NCI-H2081 treated with DMSO at 0.1 percent for 48 hours (cell line): ENCODE data around the gene AADACL4.
"Not testable (repeated sequence)": the region's sequence is repeated elsewhere in the genome, so short reads cannot be mapped to it uniquely, and the experiment has no call there.

Experiments
- DNase-seq: peaks from one replicate; lab custom pipeline; 2025; lab: John Stamatoyannopoulos, UW

AADACL4 gene

DNA sequence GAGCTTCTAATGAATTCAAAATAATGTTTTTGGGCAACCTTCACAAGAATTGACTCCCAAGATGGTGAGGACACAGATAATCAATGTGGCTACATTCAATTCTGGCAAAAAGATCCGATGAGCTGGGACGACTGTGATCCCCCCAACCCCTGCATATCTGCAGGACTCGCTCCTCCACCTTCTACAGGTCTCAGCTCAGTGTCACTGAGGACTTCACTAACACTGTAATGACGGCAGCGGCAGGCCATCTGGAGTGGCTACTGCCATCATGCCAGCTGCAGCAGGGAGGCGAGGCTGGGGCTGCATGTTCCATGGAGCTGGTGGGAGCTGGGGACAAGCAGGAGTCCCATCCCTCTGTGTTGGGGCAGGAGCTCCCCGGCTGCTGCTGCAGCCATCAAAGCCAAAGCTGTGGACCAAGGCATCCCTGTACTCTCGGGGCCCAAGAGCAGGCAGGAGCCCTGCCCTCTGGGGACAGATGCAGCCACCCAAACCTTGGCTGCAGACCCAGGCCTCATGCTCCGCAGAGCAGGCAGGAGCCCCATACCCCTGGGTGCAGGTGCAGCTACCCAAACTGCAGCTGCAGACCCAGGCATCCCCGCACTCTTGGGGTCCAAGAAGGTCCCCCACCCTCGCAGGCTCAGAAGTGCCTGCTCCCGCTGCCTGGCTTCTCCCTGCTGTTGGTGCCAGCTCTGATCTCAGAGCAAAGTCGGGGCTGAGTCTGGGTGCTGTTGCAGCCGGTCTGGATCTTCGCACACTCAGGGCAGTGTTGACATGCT lies 13.7 kb upstream of the AADACL4 start:
- no peak for DNase-seq

DNA sequence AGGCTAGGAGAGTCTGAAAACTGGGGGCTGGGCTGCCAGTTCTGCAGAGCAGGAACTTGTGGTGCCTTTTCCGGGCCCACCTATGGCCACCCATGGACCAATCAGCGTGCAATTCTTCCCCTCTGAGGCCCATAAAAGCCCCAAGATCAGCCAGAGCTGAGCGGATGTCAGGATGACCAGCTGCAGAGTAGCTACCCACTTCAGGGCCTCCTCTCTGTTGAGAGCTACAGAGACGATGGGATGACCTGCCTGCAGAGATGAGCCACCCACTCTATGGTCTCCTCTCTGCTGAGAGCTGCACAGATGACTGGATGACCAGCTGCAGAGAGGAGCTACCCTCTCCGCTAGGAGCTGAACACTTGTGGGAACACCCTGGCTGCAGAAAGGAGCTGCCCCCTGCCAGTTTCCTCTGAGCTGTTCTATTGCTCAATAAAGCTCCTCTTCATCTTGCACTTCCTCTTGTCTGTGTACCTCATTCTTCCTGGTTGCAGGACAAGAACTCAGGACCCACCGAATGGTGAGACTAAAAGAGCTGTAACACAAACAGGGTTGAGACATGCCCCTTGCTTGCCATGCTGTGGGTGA lies 12.8 kb upstream of the AADACL4 start:
- no peak for DNase-seq

DNA sequence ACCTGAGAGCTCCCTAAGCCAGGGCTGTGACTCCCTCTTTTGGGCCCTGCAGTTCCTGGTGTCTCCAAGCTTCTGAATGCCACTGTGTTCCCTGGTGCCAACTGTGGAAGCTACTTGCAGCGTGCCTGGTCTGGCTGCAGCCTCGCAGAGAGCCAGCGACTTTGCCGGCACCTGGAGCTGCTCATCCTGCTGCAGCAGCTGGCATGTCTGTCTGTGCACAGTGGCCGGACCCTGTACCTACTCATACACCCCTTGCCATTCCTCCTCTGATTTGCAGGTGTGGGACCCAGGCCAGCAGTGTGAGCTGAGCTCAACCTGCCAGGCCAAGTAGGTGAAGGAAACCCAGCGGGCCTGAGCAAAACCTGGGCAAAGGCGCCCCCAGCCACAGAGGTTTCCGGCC lies 12.3 kb upstream of the AADACL4 start:
- DNase-seq = no peak

DNA sequence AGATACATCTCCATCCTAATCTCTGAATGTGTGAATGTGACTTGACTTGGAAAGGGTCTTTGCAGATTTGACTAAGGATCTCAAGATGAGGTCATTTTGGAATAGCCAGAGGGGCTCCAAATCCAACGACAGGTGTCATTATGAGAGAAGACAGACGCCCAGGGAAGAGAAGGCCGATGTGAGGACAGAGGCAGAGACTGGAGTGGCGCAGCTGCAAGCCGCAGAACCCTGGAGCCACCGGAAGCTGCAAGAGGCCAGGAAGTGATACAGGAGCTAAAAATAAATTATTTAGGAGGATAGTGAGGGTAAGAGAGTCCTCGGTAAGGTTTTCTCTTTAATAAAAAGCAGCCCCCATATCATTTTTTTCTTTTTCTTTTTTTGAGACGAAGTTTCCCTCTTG lies 9.7 kb upstream of the AADACL4 start:
- DNase-seq = no peak

GRCh38 chr1:12634696-12635202 lies 9.1 kb upstream of the AADACL4 start:
- DNase-seq = no peak

DNA sequence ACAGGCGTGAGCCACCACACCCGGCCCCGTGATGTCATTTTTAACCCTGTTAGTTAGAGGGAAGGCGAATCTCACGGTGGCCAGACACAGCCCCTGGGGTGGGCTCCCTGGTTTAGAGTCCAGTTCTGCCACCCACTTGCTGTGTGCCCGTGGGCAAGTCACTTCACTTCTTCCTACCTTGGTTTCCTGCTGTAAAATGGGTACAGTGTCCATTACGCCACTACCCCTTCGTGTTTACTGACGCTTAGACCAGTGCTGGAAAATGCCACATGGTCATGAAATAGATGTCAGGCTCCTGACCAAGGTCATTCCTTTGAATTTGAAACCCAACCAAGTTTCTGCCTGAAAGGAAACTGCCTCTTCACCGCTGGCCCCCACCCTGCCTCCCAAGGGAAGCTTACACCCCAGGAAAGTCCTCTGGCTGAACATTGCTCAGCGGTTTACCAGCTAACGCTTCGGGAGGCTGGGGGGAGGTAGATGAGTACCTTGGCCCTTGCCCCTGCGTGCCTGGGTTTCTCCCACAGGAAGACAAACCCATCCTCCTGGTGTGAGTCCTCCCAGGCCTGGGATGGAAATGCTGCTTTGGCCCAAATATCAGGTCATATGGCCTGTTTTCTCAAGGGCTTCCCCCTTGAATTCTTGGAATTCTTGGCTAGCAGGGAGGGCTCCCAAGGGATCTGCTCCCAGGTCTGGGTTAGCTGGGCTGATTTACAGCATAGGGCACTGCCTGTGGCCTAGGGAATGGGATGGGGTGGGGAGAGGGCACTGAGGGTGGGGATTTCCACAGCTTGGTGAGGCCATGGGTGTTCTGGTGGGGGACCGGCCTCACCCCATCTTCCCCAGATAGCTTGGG lies 7.6 kb upstream of the AADACL4 start:
- no peak for DNase-seq

DNA sequence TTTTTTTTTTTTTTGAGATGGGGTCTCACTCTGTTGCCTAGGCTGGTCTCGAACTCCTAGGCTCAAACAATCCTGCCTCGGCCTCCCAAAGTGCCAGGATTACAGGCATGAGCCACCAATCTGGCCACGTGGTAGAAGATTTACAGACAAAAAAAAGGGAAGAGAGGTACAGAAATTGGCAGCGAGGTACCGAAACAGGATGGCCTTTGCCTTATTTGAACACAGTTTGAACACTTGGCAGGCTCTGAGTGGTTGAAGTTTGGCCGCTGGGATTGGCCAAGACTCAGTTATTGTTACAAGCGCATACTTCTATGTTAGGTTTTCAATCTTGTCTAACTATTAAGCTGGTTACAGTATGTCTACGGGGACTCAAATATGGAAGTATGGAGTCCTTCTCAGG lies 6.2 kb upstream of the AADACL4 start:
- DNase-seq = no peak

DNA sequence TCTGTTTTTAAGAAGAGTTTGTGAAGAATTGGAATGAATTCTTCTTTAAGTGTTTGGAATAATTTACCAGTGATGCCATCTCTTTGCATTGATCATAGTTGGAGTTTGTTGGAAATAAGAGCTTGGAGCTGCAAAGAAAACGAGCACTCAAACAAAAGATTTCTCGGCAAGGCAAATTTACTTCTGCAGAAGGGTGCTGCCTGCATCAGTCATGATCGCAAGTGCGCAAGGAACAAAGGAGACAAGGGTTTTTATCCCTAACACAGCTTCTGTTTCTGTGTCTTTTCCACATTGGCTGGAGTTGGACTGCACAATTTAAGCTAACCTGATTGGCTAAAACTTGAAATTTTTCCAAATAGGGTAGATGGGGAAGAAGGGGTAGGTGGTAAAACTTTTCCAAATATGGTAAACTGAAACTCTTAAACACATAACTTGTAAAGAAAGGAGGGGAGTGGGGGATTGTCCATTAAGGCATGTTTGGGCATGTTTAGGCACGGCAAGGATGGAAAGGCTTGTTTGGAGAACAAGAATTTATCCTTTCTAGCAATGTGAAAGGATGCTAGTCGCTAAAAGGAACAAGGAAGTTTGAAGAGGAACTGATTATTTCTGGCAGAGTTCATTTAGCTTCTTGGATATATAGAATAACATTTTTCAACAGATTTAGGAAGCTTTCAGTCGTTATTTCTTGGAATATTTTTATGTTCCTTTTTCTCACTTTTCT lies 3.5 kb upstream of the AADACL4 start:
- DNase-seq = no peak

- no peak for DNase-seq
Measured at GRCh38 chr1:12640958-12641272, 3.0 kb upstream of the AADACL4 start.

DNA sequence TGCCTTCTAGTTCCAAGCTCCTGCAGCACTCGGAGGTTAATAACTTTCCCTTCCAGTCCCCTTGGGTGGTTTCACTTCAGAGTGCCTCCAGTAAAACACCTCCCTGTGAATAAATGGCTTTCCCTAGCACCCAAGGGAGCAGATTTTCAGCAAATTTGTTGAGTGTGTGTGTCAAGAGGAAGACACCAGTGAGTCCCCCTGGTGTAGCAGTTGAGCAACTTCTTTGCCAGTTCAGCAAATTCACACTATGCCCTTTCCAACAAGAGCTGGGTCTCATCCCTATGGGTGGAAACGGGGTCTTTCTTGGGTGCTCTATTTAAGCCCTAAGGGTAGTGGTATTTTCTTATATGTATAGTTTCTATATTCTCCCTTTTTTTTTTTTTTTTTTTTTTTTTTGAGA lies 806 bp upstream of the AADACL4 start:
- no peak for DNase-seq

- no peak for DNase-seq
Measured at GRCh38 chr1:12644237-12644636, 352 bp downstream of the AADACL4 start.

GRCh38 chr1:12644829-12645228 lies 944 bp downstream of the AADACL4 start:
- no peak for DNase-seq

DNA sequence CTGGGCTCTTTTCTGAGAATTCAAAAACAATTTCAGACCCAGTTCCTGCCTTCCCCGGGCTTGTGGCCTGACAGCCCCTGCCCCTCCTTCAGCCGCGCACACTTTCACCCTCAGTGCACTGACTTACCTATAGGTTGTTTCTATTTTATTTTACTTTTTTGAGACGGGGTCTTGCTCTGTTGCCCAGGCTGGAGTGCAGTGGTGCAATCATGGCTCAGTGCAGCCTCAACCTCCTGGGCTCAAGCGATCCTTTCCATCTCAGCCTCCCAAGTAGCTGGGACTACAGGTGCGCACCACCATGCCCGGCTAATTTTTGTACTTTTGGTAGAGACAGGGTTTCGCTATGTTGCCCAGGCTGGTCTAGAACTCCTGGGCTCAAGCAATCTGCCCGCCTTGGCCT lies 1.5 kb downstream of the AADACL4 start:
- not testable (repeated sequence) for DNase-seq

DNA sequence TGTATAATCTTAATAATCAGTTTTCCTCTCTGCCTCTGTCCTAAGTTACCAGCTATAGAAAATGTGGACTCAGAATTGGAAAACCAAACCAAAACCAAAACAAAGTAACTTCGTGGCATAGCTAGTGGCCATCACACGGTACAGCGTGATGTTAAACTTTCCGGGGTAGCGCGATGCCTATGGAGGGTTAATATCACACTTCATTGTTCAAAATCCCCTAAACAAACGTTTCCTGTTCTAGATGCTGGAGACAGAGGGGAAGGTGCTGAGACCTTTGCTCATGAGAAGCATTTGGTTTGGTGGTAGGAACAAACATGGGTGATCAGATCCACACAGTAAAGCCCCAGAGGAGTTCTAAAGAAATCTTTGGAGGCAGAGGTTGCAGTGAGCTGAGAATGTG lies 4.9 kb downstream of the AADACL4 start:
- DNase-seq = no peak

DNA sequence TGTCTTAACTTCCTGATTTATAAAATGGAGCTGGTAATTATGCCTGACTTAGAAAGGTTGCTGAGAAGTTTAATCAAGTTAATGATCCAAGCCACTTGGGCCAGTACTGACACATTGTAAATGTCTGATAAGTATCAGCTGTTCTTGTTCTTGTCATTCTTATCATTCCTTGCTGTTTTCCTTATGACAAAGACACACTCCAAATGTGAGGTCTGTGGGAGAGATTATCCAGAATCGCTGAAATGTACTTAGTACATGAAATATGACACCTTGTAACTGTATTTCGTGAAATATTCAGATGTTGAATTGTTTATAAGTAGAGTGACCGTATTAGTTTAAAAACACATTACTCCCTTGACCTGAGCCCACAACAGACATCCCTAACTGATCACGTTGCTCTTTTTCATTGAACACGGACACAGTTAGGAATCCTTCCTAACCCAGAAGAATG lies 6.1 kb downstream of the AADACL4 start:
- DNase-seq = no peak

DNA sequence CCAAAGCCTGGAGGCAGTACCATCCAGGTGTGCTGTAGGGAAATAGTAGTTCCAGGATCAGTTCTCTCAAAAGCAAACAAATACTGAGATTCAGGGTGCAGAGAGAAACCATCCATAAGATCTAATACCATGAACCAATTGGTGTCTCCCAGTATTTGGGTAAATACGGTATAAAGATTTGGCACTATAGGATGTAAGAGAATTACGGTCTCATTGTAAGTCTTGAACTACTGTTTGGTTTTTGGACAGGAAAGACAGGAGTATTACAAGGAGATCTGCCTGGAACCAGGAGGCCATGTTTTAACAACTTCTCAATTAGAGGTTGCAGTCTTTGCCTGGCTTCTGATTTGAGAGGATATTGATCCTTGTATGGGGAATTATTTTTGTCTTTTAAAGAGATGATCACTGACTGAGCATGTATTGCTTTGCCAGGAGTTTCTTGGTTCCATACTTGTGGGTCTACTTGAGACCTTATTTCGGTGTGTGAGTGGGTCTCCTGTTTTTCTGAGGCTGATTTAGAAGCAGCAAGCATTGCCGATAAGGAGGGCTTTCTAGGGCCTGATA lies 10.2 kb downstream of the AADACL4 start:
- no peak for DNase-seq

DNA sequence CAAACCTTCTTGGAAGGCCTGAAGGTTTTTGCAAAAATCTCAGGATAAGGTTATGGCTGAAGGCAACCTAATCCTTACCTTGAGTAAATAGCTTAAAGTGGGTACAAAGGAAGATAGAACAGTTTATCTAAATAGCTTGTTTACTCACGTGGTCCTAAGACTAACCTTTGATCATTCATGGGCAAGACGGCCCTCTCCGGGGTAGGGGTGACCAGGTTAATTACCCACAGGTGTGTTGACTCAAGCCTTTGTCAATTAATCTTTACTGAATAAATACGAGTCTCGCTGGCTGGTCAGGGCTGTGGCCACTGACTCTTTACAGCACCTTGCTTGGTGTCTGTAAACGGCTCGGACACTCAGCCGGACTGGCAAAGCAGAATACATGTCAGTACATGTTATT lies 10.8 kb downstream of the AADACL4 start:
- DNase-seq = no peak

DNA sequence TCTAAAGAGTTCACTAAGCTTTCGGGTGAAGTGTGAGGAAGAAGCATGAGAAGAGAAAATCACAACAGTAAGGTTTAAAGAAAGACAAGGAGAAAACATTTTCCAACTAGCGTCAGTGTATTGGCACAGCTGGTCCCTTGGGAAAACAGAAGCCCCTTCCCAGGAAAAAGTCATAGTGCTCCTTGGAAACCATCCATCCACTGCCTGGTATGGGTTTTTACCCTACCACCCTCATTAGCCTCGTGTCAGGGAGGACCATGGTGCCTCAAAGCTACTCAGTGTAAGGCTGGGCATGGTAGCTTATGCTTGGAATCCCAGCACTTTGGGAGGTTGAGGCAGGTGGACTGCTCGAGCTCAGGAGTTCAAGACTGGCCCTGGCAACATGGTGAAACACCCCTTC lies 12.7 kb downstream of the AADACL4 start:
- DNase-seq = no peak

GRCh38 chr1:12657060-12657884 lies 13.4 kb downstream of the AADACL4 start:
- no peak for DNase-seq

DNA sequence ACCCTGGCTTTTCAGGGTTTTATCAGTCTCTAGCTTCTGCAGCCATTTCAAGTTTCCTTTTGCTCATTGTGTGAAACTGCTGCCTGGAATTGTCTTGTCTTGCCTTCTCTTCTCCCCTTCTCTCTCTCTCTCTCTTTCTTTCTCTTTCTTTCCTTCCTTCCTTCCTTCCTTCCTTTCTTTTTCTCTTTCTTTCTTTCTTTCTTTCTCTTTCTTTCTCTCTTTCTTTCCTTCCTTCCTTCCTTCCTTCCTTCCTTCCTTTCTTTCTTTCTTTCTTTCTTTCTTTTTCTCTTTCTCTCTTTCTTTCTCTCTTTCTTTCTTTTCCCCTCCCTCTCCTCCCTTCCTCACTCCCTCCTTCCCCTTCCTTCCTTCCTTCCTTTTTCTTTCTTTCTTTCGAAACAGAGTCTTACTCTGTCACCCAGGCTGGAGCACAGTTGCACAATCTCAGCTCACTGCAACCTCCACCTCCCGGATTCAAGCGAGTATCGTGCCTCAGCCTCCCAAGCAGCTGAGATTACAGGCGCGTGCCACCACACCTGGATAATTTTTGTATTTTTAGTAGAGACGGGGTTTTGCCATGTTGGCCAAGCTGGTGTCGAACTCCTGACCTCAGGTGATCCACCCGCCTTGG lies 14.1 kb downstream of the AADACL4 start:
- DNase-seq = not testable (repeated sequence)
